Prostate gland (tissue), 2 donors: ENCODE measurements around the gene SEC14L1. TPM values are rescaled to one million over a fixed set of nuclear protein-coding genes. Genes with fewer than 3 reads are reported as not detected.
"Not testable (repeated sequence)": the region's sequence is repeated elsewhere in the genome, so short reads cannot be mapped to it uniquely, and the experiment has no call there.

Source experiments
- DNase-seq: peaks from one replicate; pipeline ENCODE4 v3.0.0-alpha.2; 2019; ENCODE audit warnings: low spot score
- H3K27ac ChIP-seq, 2 donors: fragments of 200-600 bp; sonication (generic); 2 replicates each; pipeline ENCODE4 v1.5.1; 2017 to 2019
- H3K27me3 ChIP-seq: fragments of 200-600 bp; sonication (generic); replicated peaks from 2 replicates; pipeline ENCODE4 v1.5.1; 2019; ENCODE audit not compliant: insufficient read depth
- H3K36me3 ChIP-seq, 2 donors: fragments of 200-600 bp; sonication (generic); 1 replicate in 1 of 2; 2 replicates in 1 of 2; pipeline versions ENCODE4 v1.5.1 to v1.8.1; 2017 to 2019
- H3K4me1 ChIP-seq: fragments of 200-600 bp; sonication (generic); replicated peaks from 2 replicates; pipeline ENCODE4 v1.5.1; 2019
- H3K4me3 ChIP-seq, 2 donors: fragments of 200-600 bp; sonication (generic); 2 replicates each; pipeline ENCODE4 v1.5.1; 2017 to 2019
- H3K9me3 ChIP-seq: fragments of 200-600 bp; sonication (generic); 2 replicates; pipeline ENCODE4 v1.5.1; 2017
- CTCF ChIP-seq, 4 experiments: fragments of 200-600 bp in 2 of 4; fragments of 450-650 bp in 2 of 4; sonication (generic) in 2 of 4; IDR thresholded peaks; 1 replicate in 3 of 4; 2 replicates in 1 of 4; pipeline ENCODE4 v1.5.1; 2016 to 2019; ENCODE audit warnings: antibody characterized with exemption in 4 of 4, mild to moderate bottlenecking in 2 of 4, moderate library complexity in 2 of 4
- POLR2A ChIP-seq: fragments of 450-650 bp; IDR thresholded peaks from one replicate; pipeline ENCODE4 v1.6.1; 2016; ENCODE audit warnings: antibody characterized with exemption, mild to moderate bottlenecking
- POLR2AphosphoS5 ChIP-seq: sonication (generic); formaldehyde crosslinking; IDR thresholded peaks from one replicate; pipeline ENCODE4 v1.6.1; 2017; ENCODE audit warnings: antibody characterized with exemption
- WGBS: methylation state at CpG from one replicate; pipeline ENCODE4 v1.1.5; 2018; 5-methylcytosine and 5-hydroxymethylcytosine counted together
- intact Hi-C: fragments of 100-400 bp; cut with DNase I; formaldehyde crosslinking; loops from one replicate; pipeline ENCODE4 v1.14.2; 2022
- total RNA-seq, 2 donors: library from RNA; depleted of rRNA; stranded (reverse); fragments of >200 nt; gene quantifications; one replicate each; pipeline ENCODE4 v1.1.0, GENCODE V29; 2016

SEC14L1 gene
- total RNA-seq, 2 donors from 2014 or later = 39.9 to 175 TPM

GRCh38 chr17:77132411-77133086 is 8.2 kb upstream of the SEC14L1 start:
- Histone ChIP-seq H3K9me3 (no peaks in the 10 kb centered on the region), H3K36me3 (no peaks in the 10 kb centered on the region), H3K27ac (no peak overlapping the region), H3K4me3 (no peak overlapping the region), H3K4me1 (no peaks in the 10 kb centered on the region), H3K27me3 (no peaks in the 10 kb centered on the region)
- WGBS = 84% methylated on average over 9 of the region's 9 CpGs
- no peak for DNase-seq
- intact Hi-C loops = no loop called here
- no peak for TF ChIP-seq POLR2AphosphoS5
- no peak for TF ChIP-seq CTCF (IDR thresholded peaks at IDR 0.05)
- TF ChIP-seq POLR2A = no peak

GRCh38 chr17:77133087-77133638 is 7.6 kb upstream of the SEC14L1 start:
- Histone ChIP-seq H3K27me3 (no peaks in the 10 kb centered on the region), H3K36me3 (no peaks in the 10 kb centered on the region), H3K27ac (no peak overlapping the region), H3K4me1 (no peaks in the 10 kb centered on the region), H3K4me3 (no peak overlapping the region), H3K9me3 (no peaks in the 10 kb centered on the region)
- DNase-seq = no peak
- TF ChIP-seq CTCF (IDR thresholded peaks at IDR 0.05) (no peak), POLR2AphosphoS5 (no peak), POLR2A (no peak)
- WGBS = 91% methylated on average over 15 of the region's 15 CpGs
- intact Hi-C loops = no loop called here

- H3K27me3 ChIP-seq = no peaks in the 10 kb centered on the region
- H3K27ac ChIP-seq = no peak overlapping the region
- intact Hi-C loops = no loop called here
- H3K9me3 ChIP-seq = no peaks in the 10 kb centered on the region
- WGBS = 72% methylated on average over 8 of the region's 8 CpGs
- H3K4me3 ChIP-seq = no peak overlapping the region
- no peaks in the 10 kb centered on the region for H3K4me1 ChIP-seq
- H3K36me3 ChIP-seq = no peaks in the 10 kb centered on the region
- TF ChIP-seq CTCF (IDR thresholded peaks at IDR 0.05) (no peak), POLR2AphosphoS5 (no peak), POLR2A (no peak)
- DNase-seq = no peak
Measured at GRCh38 chr17:77136420-77136767, 4.4 kb upstream of the SEC14L1 start.

- no peaks in the 10 kb centered on the region for H3K36me3 ChIP-seq
- intact Hi-C loops = no loop called here
- no peaks in the 10 kb centered on the region for H3K4me1 ChIP-seq
- H3K27me3 ChIP-seq = no peaks in the 10 kb centered on the region
- no peak overlapping the region for H3K4me3 ChIP-seq
- DNase-seq = no peak
- no peaks in the 10 kb centered on the region for H3K9me3 ChIP-seq
- H3K27ac ChIP-seq = no peak overlapping the region
- 99% methylated on average over 3 of the region's 3 CpGs for WGBS
- TF ChIP-seq CTCF (IDR thresholded peaks at IDR 0.05) (no peak), POLR2A (no peak)
Measured at GRCh38 chr17:77137111-77137510, 3.7 kb upstream of the SEC14L1 start.

GRCh38 chr17:77137886-77138285 is 2.9 kb upstream of the SEC14L1 start:
- H3K27me3 ChIP-seq, DNase-seq, H3K4me3 ChIP-seq, H3K27ac ChIP-seq, H3K4me1 ChIP-seq, H3K9me3 ChIP-seq, H3K36me3 ChIP-seq, intact Hi-C loops: not testable (repeated sequence)
- 63% methylated on average over 3 of the region's 3 CpGs for WGBS
